Activated CD8-positive, alpha-beta T cell treated with anti-CD3 and anti-CD28 coated beads, Interleukin-2, amount 10 ng/mL, durations not matched to agents 7 days and 5 days (primary cell): ENCODE data around the gene TUBA4A. TPM values are rescaled to one million over a fixed set of nuclear protein-coding genes. Genes with fewer than 3 reads are reported as not detected.

ENCODE experiments used
- ATAC-seq: fragments of 150-1000 bp; cut with Tn5 transposase; one replicate; pipeline ENCODE4 v1.10.0; 2021; ENCODE audit warnings: moderate library complexity
- CTCF ChIA-PET: fragments of 350-600 bp; sonication (Branson Sonifier 250); formaldehyde crosslinking; loops from one replicate; lab custom pipeline; 2021; ENCODE audit warnings: antibody characterized with exemption; lab: Charles Lee
- POLR2A ChIA-PET: fragments of 350-600 bp; sonication (Branson Sonifier 250); formaldehyde crosslinking; loops from one replicate; lab custom pipeline; 2021; ENCODE audit warnings: antibody characterized with exemption; lab: Charles Lee
- DNase-seq: peaks from one replicate; pipeline ENCODE4 v3.0.0-alpha.2; 2020
- H3K27ac Mint-ChIP-seq: one replicate; pipeline ENCODE4 v1.8.0; 2021; ENCODE audit warnings: mild to moderate bottlenecking, mixed read lengths
- H3K27me3 Mint-ChIP-seq: one replicate; pipeline ENCODE4 v1.8.0; 2021; ENCODE audit warnings: low read depth, mixed read lengths
- H3K36me3 Mint-ChIP-seq: one replicate; pipeline ENCODE4 v1.8.0; 2021; ENCODE audit warnings: low read depth, mixed read lengths
- H3K4me1 Mint-ChIP-seq: one replicate; pipeline ENCODE4 v1.8.0; 2021; ENCODE audit warnings: low read depth, mixed read lengths
- H3K4me3 Mint-ChIP-seq: one replicate; pipeline ENCODE4 v1.8.0; 2021; ENCODE audit warnings: mild to moderate bottlenecking, mixed read lengths
- H3K9me3 Mint-ChIP-seq: one replicate; pipeline ENCODE4 v1.8.0; 2022; ENCODE audit warnings: mixed read lengths; ENCODE audit not compliant: insufficient read depth
- total RNA-seq, 2 experiments: library from RNA; stranded (reverse); gene quantifications; one replicate each; pipeline ENCODE4 v1.2.3, GENCODE V29; 2021

Gene TUBA4A
- total RNA-seq, 2 experiments from 2014 or later, result 286 to 292 TPM

- ChIA-PET POLR2A (interaction anchor here (0.6 to 3.0 kb wide), 14 partner anchors 9 to 381 kb away, joined by 3 to 42 read pairs (median 8); partner anchors contain the start of genes ANKZF1, ATG9A, CNPPD1 and GLB1L), CTCF (interaction anchor here (0.6 to 13.6 kb wide), 20 partner anchors 10 to 403 kb away, joined by 3 to 239 read pairs (median 8); partner anchors contain the start of genes CNPPD1, GLB1L, PTPRN and SLC23A3)
- DNase-seq (no peak), ATAC-seq (no peak)
- Mint-ChIP-seq H3K36me3 (peaks cover 25% of the 10 kb centered on the region), H3K4me3 (peak overlapping the region; percentile 93), H3K27me3 (no peaks in the 10 kb centered on the region), H3K9me3 (no peaks in the 10 kb centered on the region), H3K27ac (peak overlapping the region; percentile 98), H3K4me1 (peaks cover 42% of the 10 kb centered on the region)
Measured at GRCh38 chr2:219278655-219279150, 25.0 kb upstream of the TUBA4A start.

GRCh38 chr2:219277703-219278654, 24.3 kb upstream of the TUBA4A start:
- ChIA-PET POLR2A (interaction anchor here (0.6 to 3.0 kb wide), 13 partner anchors 17 to 117 kb away, joined by 3 to 42 read pairs (median 10); partner anchors contain the start of genes ANKZF1, ATG9A, CNPPD1 and GLB1L), CTCF (interaction anchor here (0.7 to 13.6 kb wide), 22 partner anchors 9 to 121 kb away, joined by 3 to 239 read pairs (median 7); partner anchors contain the start of genes GLB1L, PTPRN, SLC23A3 and STK16)
- ATAC-seq (peak; percentile 21), DNase-seq (peak; percentile 79)
- Mint-ChIP-seq H3K9me3 (no peaks in the 10 kb centered on the region), H3K27ac (peak overlapping the region; percentile 98), H3K27me3 (no peaks in the 10 kb centered on the region), H3K36me3 (peaks cover 20% of the 10 kb centered on the region), H3K4me1 (peaks cover 39% of the 10 kb centered on the region), H3K4me3 (peak overlapping the region; percentile 93)

- Mint-ChIP-seq H3K27ac (no peak overlapping the region), H3K27me3 (peaks cover 7% of the 10 kb centered on the region), H3K9me3 (no peaks in the 10 kb centered on the region), H3K4me1 (peaks cover 18% of the 10 kb centered on the region), H3K36me3 (no peaks in the 10 kb centered on the region), H3K4me3 (no peak overlapping the region)
- CTCF ChIA-PET, result interaction anchor here (0.7 to 13.6 kb wide), 6 partner anchors 12 to 98 kb away, joined by 3 to 239 read pairs (median 4); partner anchors contain the start of gene CNPPD1
- DNase-seq (no peak), ATAC-seq (no peak)
- POLR2A ChIA-PET, result no interaction called here
Measured at GRCh38 chr2:219274361-219274921, 20.7 kb upstream of the TUBA4A start.

- ATAC-seq, result no peak
- Mint-ChIP-seq H3K27me3 (peaks cover 10% of the 10 kb centered on the region), H3K9me3 (no peaks in the 10 kb centered on the region), H3K36me3 (no peaks in the 10 kb centered on the region), H3K4me1 (peaks cover 17% of the 10 kb centered on the region), H3K4me3 (no peak overlapping the region), H3K27ac (no peak overlapping the region)
- CTCF ChIA-PET, result interaction anchor here (1.0 to 13.6 kb wide), 3 partner anchors 12 to 19 kb away, joined by 3 to 239 read pairs (median 4); no protein-coding TSS in a partner anchor
- DNase-seq, result no peak
- POLR2A ChIA-PET, result no interaction called here
Measured at GRCh38 chr2:219273937-219274336, 20.2 kb upstream of the TUBA4A start.

GRCh38 chr2:219272995-219273394, 19.3 kb upstream of the TUBA4A start:
- Mint-ChIP-seq H3K36me3 (no peaks in the 10 kb centered on the region), H3K27me3 (peaks cover 10% of the 10 kb centered on the region), H3K4me3 (no peak overlapping the region), H3K4me1 (peaks cover 7% of the 10 kb centered on the region), H3K27ac (no peak overlapping the region), H3K9me3 (no peaks in the 10 kb centered on the region)
- ATAC-seq (no peak), DNase-seq (no peak)
- POLR2A ChIA-PET, result no interaction called here
- CTCF ChIA-PET, result interaction anchor here (0.6 to 0.7 kb wide), 2 partner anchors 22 to 711 kb away, joined by 3 to 4 read pairs; no protein-coding TSS in a partner anchor

- POLR2A ChIA-PET, result no interaction called here
- H3K4me3 Mint-ChIP-seq, result no peak overlapping the region
- H3K4me1 Mint-ChIP-seq, result peaks cover 1% of the 10 kb centered on the region
- CTCF ChIA-PET, result interaction anchor here (0.7 kb wide), 1 partner anchor 23 kb away, joined by 4 read pairs; no protein-coding TSS in a partner anchor
- no peaks in the 10 kb centered on the region for H3K9me3 Mint-ChIP-seq
- ATAC-seq (no peak), DNase-seq (no peak)
- no peak overlapping the region for H3K27ac Mint-ChIP-seq
- H3K36me3 Mint-ChIP-seq, result no peaks in the 10 kb centered on the region
- H3K27me3 Mint-ChIP-seq, result peaks cover 10% of the 10 kb centered on the region
Measured at GRCh38 chr2:219272356-219272755, 18.6 kb upstream of the TUBA4A start.

- no peak for DNase-seq
- ATAC-seq, result no peak
- ChIA-PET CTCF (no interaction called here), POLR2A (no interaction called here)
- Mint-ChIP-seq H3K36me3 (no peaks in the 10 kb centered on the region), H3K27me3 (peaks cover 10% of the 10 kb centered on the region), H3K9me3 (no peaks in the 10 kb centered on the region), H3K4me3 (no peak overlapping the region), H3K27ac (no peak overlapping the region), H3K4me1 (no peaks in the 10 kb centered on the region)
Measured at GRCh38 chr2:219271021-219271420, 17.3 kb upstream of the TUBA4A start.

GRCh38 chr2:219270055-219270372, 16.3 kb upstream of the TUBA4A start:
- DNase-seq (no peak), ATAC-seq (no peak)
- Mint-ChIP-seq H3K27me3 (peaks cover 10% of the 10 kb centered on the region), H3K36me3 (no peaks in the 10 kb centered on the region), H3K4me3 (no peak overlapping the region), H3K27ac (no peak overlapping the region), H3K9me3 (no peaks in the 10 kb centered on the region), H3K4me1 (no peaks in the 10 kb centered on the region)
- POLR2A ChIA-PET, result interaction anchor here (0.5 to 1.2 kb wide), 2 partner anchors 9 to 17 kb away, joined by 3 read pairs; partner anchors contain the start of genes DNAJB2 and TUBA4B
- CTCF ChIA-PET, result interaction anchor here (1.1 to 4.1 kb wide), 2 partner anchors 8 to 10 kb away, joined by 4 to 18 read pairs; partner anchors contain the start of gene DNAJB2

GRCh38 chr2:219269362-219270054, 15.8 kb upstream of the TUBA4A start:
- H3K9me3 Mint-ChIP-seq, result no peaks in the 10 kb centered on the region
- H3K27ac Mint-ChIP-seq, result no peak overlapping the region
- no peaks in the 10 kb centered on the region for H3K36me3 Mint-ChIP-seq
- H3K4me3 Mint-ChIP-seq, result no peak overlapping the region
- DNase-seq (no peak), ATAC-seq (no peak)
- peaks cover 10% of the 10 kb centered on the region for H3K27me3 Mint-ChIP-seq
- H3K4me1 Mint-ChIP-seq, result no peaks in the 10 kb centered on the region
- CTCF ChIA-PET, result interaction anchor here (1.1 to 4.1 kb wide), 3 partner anchors 9 to 26 kb away, joined by 4 to 18 read pairs (median 7); partner anchors contain the start of gene DNAJB2
- POLR2A ChIA-PET, result interaction anchor here (1.2 kb wide), 1 partner anchor 9 kb away, joined by 3 read pairs; the partner anchor contains the start of gene DNAJB2

- ChIA-PET CTCF (interaction anchor here (2.5 to 4.1 kb wide), 2 partner anchors 10 to 27 kb away, joined by 7 to 18 read pairs; partner anchors contain the start of gene DNAJB2), POLR2A (no interaction called here)
- Mint-ChIP-seq H3K27me3 (peaks cover 10% of the 10 kb centered on the region), H3K27ac (no peak overlapping the region), H3K4me1 (no peaks in the 10 kb centered on the region), H3K4me3 (no peak overlapping the region), H3K9me3 (no peaks in the 10 kb centered on the region), H3K36me3 (no peaks in the 10 kb centered on the region)
- ATAC-seq (no peak), DNase-seq (no peak)
Measured at GRCh38 chr2:219268294-219268693, 14.6 kb upstream of the TUBA4A start.
